GM06990 (cell line): ENCODE measurements around the gene MRPL28.

Source experiments
- DNase-seq: peaks from one replicate; pipeline ENCODE4 v3.0.0-alpha.2; 2011; ENCODE audit not compliant: insufficient read length; ENCODE audit errors: extremely low read depth
- H3K27me3 ChIP-seq: replicated peaks from 2 replicates; pipeline ENCODE4 v1.6.0; 2011; ENCODE audit warnings: low read length; ENCODE audit not compliant: control insufficient read depth, insufficient read depth
- H3K36me3 ChIP-seq: 2 replicates; pipeline ENCODE4 v1.5.1; 2011; ENCODE audit warnings: low read length; ENCODE audit not compliant: control insufficient read depth, insufficient read depth
- H3K4me3 ChIP-seq: replicated peaks from 2 replicates; pipeline ENCODE4 v1.5.1; 2011; ENCODE audit warnings: low read depth, mild to moderate bottlenecking, control low read depth, low read length
- TF ChIP-seq, protein P1 (sequence below): IDR thresholded peaks from 2 replicates; pipeline ENCODE4 v1.5.1; 2011; ENCODE audit warnings: low read length, control low read depth, mild to moderate bottlenecking, inconsistent platforms; ENCODE audit not compliant: insufficient read depth, poor library complexity, severe bottlenecking

The MRPL28 gene

DNA sequence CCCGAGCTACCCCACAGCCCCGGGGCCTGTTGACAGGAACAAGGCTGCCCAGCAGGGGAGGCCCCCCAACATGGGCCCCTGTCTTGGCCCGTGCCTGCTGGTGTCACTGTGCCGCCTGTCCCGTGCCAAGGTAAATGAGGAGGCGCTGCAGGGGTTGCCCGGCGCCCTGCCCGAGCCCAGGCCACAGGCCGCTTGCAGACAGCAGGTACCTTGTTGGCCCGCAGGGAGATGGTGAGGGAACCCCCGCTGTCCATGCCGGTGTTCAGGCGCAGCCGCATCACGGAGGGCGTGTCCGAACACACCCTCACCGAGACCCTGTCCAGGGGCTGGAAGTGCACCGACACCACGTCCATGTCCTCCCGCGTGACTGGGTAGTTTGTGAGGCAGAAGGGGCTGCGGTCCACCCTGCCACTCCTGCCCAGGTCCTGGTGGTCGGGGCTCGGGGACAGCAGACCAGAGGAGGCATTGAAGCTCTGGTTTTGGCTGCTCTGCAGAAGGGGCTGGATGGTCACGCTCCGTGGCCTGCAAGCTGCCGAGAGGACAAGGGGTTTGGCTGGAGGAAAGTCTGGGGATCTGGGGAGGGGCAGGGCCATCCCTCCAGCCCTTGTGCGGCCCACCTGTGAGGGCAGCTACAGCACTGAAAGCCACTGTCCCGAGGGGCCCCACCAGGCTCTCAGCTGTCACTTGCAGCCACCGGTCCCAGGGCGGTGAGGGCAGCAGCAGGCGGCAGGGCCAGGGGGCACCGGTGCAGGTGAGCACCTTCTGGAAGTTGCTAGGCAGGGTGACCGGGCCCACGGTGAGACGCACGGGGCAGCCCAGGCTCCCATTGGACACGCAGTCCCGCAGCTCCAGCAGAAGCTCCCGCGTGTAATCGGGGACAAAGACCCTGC, 5.8 kb upstream of the MRPL28 start:
- TF ChIP-seq, protein P1, sequence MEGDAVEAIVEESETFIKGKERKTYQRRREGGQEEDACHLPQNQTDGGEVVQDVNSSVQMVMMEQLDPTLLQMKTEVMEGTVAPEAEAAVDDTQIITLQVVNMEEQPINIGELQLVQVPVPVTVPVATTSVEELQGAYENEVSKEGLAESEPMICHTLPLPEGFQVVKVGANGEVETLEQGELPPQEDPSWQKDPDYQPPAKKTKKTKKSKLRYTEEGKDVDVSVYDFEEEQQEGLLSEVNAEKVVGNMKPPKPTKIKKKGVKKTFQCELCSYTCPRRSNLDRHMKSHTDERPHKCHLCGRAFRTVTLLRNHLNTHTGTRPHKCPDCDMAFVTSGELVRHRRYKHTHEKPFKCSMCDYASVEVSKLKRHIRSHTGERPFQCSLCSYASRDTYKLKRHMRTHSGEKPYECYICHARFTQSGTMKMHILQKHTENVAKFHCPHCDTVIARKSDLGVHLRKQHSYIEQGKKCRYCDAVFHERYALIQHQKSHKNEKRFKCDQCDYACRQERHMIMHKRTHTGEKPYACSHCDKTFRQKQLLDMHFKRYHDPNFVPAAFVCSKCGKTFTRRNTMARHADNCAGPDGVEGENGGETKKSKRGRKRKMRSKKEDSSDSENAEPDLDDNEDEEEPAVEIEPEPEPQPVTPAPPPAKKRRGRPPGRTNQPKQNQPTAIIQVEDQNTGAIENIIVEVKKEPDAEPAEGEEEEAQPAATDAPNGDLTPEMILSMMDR, result no peak
- peaks cover 32% of the 10 kb centered on the region for H3K36me3 ChIP-seq
- no peaks in the 10 kb centered on the region for H3K27me3 ChIP-seq
- H3K4me3 ChIP-seq, result no peak overlapping the region
- peak; percentile 13 for DNase-seq

DNA sequence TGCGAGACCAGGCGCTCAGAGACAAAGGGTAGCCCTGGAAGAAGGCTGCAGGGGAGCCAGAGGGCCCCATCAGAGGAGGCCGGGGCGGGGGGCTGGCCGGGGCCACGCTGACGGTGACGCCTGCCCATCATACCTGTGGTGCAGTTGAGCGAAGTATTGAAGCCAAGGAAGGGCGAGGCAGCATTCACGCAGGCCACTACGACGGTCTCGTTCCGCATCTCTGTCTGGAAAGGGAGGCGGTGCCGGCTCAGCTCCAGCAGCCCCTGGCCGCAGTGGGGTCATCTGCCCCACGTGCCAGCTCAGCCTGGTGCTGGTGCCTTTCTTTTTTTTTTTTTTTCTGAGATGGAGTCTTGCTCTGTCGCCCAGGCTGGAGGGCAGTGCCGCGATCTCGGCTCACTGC, 4.9 kb upstream of the MRPL28 start:
- no peak for DNase-seq
- TF ChIP-seq, protein P1, result no peak
- no peaks in the 10 kb centered on the region for H3K27me3 ChIP-seq
- peaks cover 32% of the 10 kb centered on the region for H3K36me3 ChIP-seq
- no peak overlapping the region for H3K4me3 ChIP-seq

DNA sequence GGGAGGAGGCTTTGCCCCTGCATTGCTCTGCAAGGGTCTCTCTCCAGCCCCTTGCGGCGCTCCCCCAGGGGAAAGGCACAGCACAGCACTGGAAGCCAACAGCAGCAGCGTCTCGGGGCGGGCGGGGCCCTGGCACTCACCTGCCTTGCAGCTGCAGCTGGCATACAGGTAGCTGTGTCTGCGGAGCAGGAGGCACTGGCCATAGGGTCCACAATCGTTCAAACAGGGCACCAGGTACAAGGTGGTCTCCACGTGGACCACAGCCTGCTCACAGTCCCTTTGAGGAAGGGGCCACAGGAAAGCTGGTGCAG, 4.2 kb upstream of the MRPL28 start:
- no peak for DNase-seq
- Histone ChIP-seq H3K27me3 (no peaks in the 10 kb centered on the region), H3K36me3 (peaks cover 32% of the 10 kb centered on the region), H3K4me3 (no peak overlapping the region)
- TF ChIP-seq, protein P1, result no peak

DNA sequence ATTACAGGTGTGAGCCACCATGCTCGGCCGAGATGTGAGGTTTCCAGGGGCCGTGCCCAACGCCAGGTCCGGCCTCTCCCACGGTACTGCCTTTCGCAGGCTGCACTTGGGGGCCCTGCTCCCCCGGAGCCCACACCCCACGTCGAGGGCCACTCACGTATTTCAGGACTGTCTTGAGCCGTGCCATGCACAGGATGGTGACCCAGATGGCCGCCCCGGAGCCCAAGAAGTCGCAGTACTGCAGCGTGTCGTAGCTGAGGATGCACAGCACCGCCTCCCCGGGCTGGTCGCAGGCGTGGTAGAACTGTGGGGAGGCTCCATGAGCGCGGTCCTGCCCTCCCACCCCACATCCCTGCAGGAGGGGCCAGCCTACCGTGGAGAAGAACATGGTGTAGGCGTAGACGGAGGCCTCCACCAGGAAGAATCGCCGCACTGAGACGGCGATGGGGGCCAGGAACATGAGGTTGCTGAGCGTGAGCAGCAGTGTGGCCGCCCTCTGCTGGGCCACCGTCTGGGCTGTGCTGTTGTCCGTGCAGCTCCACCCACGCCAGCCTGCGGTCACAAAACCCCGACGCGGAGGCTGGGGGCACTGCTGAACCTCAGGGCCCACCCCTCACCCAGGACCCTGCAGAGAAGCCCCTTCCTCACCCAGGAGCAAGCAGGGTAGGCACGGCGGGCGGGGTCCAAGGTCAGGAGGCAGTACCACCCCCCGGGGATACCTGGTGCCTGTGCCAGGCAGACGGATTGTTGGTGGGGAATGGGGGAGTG, 3.7 kb upstream of the MRPL28 start:
- no peak for DNase-seq
- TF ChIP-seq, protein P1, result no peak
- Histone ChIP-seq H3K4me3 (no peak overlapping the region), H3K27me3 (no peaks in the 10 kb centered on the region), H3K36me3 (peaks cover 34% of the 10 kb centered on the region)

DNA sequence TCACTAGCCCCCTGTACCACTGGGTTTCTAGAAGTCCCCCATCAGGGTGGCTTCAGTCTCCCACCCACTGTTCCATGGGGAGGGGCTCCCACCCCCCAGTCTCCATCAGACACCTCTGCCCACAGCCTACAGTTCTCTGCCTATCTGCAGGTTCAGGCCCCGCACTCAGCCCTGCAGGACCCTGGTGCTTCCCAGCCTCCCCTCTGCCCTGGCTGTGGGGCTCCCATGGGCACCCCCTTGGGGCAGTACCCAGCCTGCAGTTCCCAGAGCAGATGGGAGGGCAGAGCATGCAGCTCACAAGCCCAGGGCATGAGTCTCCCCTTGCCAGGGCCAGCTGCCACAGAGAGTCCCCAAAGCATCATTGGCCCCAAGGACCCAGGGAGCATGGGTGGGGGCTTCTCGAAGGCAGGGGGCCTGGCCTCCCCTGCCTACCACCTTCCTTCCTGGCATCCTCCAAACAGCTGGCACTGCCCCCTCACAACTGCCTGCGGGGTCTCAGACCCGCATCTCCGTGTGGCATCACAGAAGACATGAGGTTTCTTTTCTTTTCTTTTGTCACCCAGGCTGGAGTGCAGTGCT, 2.8 kb upstream of the MRPL28 start:
- peaks cover 42% of the 10 kb centered on the region for H3K36me3 ChIP-seq
- DNase-seq, result no peak

More for the DNA sequence above, 2.8 kb upstream of the MRPL28 start:
- TF ChIP-seq, protein P1, result no peak
- Histone ChIP-seq H3K4me3 (no peak overlapping the region), H3K27me3 (no peaks in the 10 kb centered on the region)
